SU-DHL-6 (cell line): Measurements from ENCODE around the gene GP1BB.

ENCODE experiments used
- H2AFZ ChIP-seq: fragments of 200-600 bp; sonication (generic); 2 replicates; pipeline ENCODE4 v1.6.1; 2014; ENCODE audit warnings: low read depth, mild to moderate bottlenecking, moderate library complexity, mixed read lengths, antibody characterized with exemption, low read length; ENCODE audit not compliant: severe bottlenecking
- H3F3A ChIP-seq: fragments of 200-600 bp; shearing (Covaris generic); 2 replicates; pipeline ENCODE4 v1.6.0; 2016; ENCODE audit warnings: antibody characterized with exemption, mild to moderate bottlenecking; ENCODE audit not compliant: insufficient read depth
- H3K27ac ChIP-seq: fragments of 200-600 bp; sonication (generic); 2 replicates; pipeline ENCODE4 v1.5.1; 2016; ENCODE audit warnings: low read depth, mild to moderate bottlenecking, low read length, moderate library complexity, mixed read lengths
- H3K27me3 ChIP-seq: fragments of 200-600 bp; sonication (generic), shearing (Covaris generic); 2 replicates; pipeline ENCODE4 v1.6.0; 2014; ENCODE audit warnings: mild to moderate bottlenecking, low read length
- H3K36me3 ChIP-seq: fragments of 200-600 bp; sonication (generic); 2 replicates; pipeline ENCODE4 v1.6.1; 2014; ENCODE audit warnings: mild to moderate bottlenecking, low read length, mixed read lengths
- H3K4me2 ChIP-seq: fragments of 300-600, 200-600 bp; shearing (Covaris generic), sonication (generic); 2 replicates; pipeline ENCODE4 v1.6.0; 2014; ENCODE audit warnings: low read length, low read depth, mild to moderate bottlenecking; ENCODE audit not compliant: poor library complexity, severe bottlenecking
- H3K4me3 ChIP-seq: fragments of 200-600 bp; sonication (generic); 2 replicates; pipeline ENCODE4 v1.5.1; 2014; ENCODE audit warnings: antibody characterized with exemption, low read length, mild to moderate bottlenecking, mixed read lengths; ENCODE audit not compliant: insufficient read depth, poor library complexity, severe bottlenecking
- H3K79me2 ChIP-seq: fragments of 200-600 bp; sonication (generic); 2 replicates; pipeline ENCODE4 v1.6.1; 2014; ENCODE audit warnings: mild to moderate bottlenecking, low read length, moderate library complexity; ENCODE audit not compliant: insufficient read depth
- H3K9ac ChIP-seq: fragments of 200-600 bp; sonication (generic); 2 replicates; pipeline ENCODE4 v1.7.0; 2014; ENCODE audit warnings: mild to moderate bottlenecking, low read length
- H3K9me2 ChIP-seq: fragments of 200-600 bp; sonication (generic); replicated peaks from 2 replicates; pipeline ENCODE4 v1.6.1; 2014; ENCODE audit warnings: low read length; ENCODE audit not compliant: insufficient read depth
- H3K9me3 ChIP-seq: fragments of 200-600 bp; sonication (generic); 2 replicates; pipeline ENCODE4 v1.6.1; 2014; ENCODE audit warnings: low read length, mixed read lengths; ENCODE audit not compliant: insufficient read depth
- H4K20me1 ChIP-seq: fragments of 200-600 bp; sonication (generic); 2 replicates; pipeline ENCODE4 v1.6.1; 2014; ENCODE audit warnings: low read depth, mild to moderate bottlenecking, antibody characterized with exemption, low read length, moderate library complexity, mixed read lengths
- CTCF ChIP-seq: fragments of 200-600 bp; sonication (generic); IDR thresholded peaks from one replicate; pipeline ENCODE4 v1.5.1; 2017; ENCODE audit warnings: antibody characterized with exemption, mild to moderate bottlenecking, low read length, moderate library complexity; ENCODE audit not compliant: insufficient read depth, poor library complexity, severe bottlenecking
- EZH2phosphoT487 ChIP-seq: fragments of 200-600 bp; sonication (generic), shearing (Covaris generic); conservative IDR thresholded peaks from 2 replicates; pipeline ENCODE4 v1.6.1; 2018; ENCODE audit warnings: mild to moderate bottlenecking, antibody characterized with exemption, low read length, moderate library complexity, mixed read lengths

The GP1BB gene

GRCh38 chr22:19766511-19767426 is 43.4 kb downstream of the GP1BB start:
- Histone ChIP-seq H3K9me2 (no peaks in the 10 kb centered on the region), H3K79me2 (no peaks in the 10 kb centered on the region), H2AFZ (no peak overlapping the region), H3K27me3 (no peaks in the 10 kb centered on the region), H3K27ac (no peak overlapping the region), H3K4me2 (no peak overlapping the region), H3K36me3 (no peaks in the 10 kb centered on the region), H3K9ac (no peak overlapping the region), H3K9me3 (no peaks in the 10 kb centered on the region), H3F3A (no peaks in the 10 kb centered on the region), H3K4me3 (no peak overlapping the region), H4K20me1 (no peaks in the 10 kb centered on the region)
- no peak for TF ChIP-seq EZH2phosphoT487
- no peak for TF ChIP-seq CTCF

- no peak overlapping the region for H3K4me3 ChIP-seq
Measured at GRCh38 chr22:19767427-19768341, 44.3 kb downstream of the GP1BB start.

GRCh38 chr22:19769393-19769715 is 46.0 kb downstream of the GP1BB start:
- Histone ChIP-seq H3F3A (no peaks in the 10 kb centered on the region), H3K4me2 (no peak overlapping the region), H3K36me3 (no peaks in the 10 kb centered on the region), H3K9me2 (no peaks in the 10 kb centered on the region), H3K27ac (no peak overlapping the region), H3K9me3 (no peaks in the 10 kb centered on the region), H3K4me3 (no peak overlapping the region), H4K20me1 (no peaks in the 10 kb centered on the region), H3K79me2 (no peaks in the 10 kb centered on the region), H3K27me3 (no peaks in the 10 kb centered on the region), H2AFZ (no peak overlapping the region), H3K9ac (no peak overlapping the region)
- TF ChIP-seq EZH2phosphoT487 (no peak), CTCF (no peak)

More at GRCh38 chr22:19767427-19768341, 44.3 kb downstream of the GP1BB start:
- Histone ChIP-seq H3F3A (no peaks in the 10 kb centered on the region), H4K20me1 (no peaks in the 10 kb centered on the region), H3K9me2 (no peaks in the 10 kb centered on the region), H3K9ac (no peak overlapping the region), H3K27ac (no peak overlapping the region), H3K79me2 (no peaks in the 10 kb centered on the region), H3K27me3 (no peaks in the 10 kb centered on the region), H2AFZ (no peak overlapping the region), H3K36me3 (no peaks in the 10 kb centered on the region), H3K9me3 (no peaks in the 10 kb centered on the region), H3K4me2 (no peak overlapping the region)
- TF ChIP-seq CTCF (no peak), EZH2phosphoT487 (no peak)
